ENCODE data around the gene ITIH3. TPM values are rescaled to one million over a fixed set of nuclear protein-coding genes. Genes with fewer than 3 reads are reported as not detected.

Gene ITIH3
- total and polyA plus RNA-seq, 4 donors = 507 to 1,326 (median 909) TPM

- TF ChIP-seq GABPA (IDR thresholded peaks at IDR 0.05 in 1 of 2, conservative IDR thresholded peaks at IDR 0.05 in 1 of 2) = no peak
- TF ChIP-seq SP1 (IDR thresholded peaks at IDR 0.05) = no peak
- TF ChIP-seq HNF4G (IDR thresholded peaks at IDR 0.05) = no peak
- TF ChIP-seq CTCF (IDR thresholded peaks at IDR 0.05; ENCODE audit: low read depth, low read length, missing input control) = no peak
- TF ChIP-seq, protein P1, sequence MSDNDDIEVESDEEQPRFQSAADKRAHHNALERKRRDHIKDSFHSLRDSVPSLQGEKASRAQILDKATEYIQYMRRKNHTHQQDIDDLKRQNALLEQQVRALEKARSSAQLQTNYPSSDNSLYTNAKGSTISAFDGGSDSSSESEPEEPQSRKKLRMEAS (IDR thresholded peaks at IDR 0.05) = no peak
- TF ChIP-seq HNF4A (conservative IDR thresholded peaks at IDR 0.05) = no peak
- TF ChIP-seq RXRA (IDR thresholded peaks at IDR 0.05) = no peak
- TF ChIP-seq TAF1 (conservative IDR thresholded peaks at IDR 0.05) = no peak
- TF ChIP-seq JUND (IDR thresholded peaks at IDR 0.05) = no peak
- TF ChIP-seq FOXA2 (IDR thresholded peaks at IDR 0.05) = no peak
- no peak for TF ChIP-seq FOXA1 (IDR thresholded peaks at IDR 0.05)
- TF ChIP-seq YY1 (IDR thresholded peaks at IDR 0.05) = no peak
- TF ChIP-seq, protein P2, sequence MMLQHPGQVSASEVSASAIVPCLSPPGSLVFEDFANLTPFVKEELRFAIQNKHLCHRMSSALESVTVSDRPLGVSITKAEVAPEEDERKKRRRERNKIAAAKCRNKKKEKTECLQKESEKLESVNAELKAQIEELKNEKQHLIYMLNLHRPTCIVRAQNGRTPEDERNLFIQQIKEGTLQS (IDR thresholded peaks at IDR 0.05) = no peak
- TF ChIP-seq, protein P3, sequence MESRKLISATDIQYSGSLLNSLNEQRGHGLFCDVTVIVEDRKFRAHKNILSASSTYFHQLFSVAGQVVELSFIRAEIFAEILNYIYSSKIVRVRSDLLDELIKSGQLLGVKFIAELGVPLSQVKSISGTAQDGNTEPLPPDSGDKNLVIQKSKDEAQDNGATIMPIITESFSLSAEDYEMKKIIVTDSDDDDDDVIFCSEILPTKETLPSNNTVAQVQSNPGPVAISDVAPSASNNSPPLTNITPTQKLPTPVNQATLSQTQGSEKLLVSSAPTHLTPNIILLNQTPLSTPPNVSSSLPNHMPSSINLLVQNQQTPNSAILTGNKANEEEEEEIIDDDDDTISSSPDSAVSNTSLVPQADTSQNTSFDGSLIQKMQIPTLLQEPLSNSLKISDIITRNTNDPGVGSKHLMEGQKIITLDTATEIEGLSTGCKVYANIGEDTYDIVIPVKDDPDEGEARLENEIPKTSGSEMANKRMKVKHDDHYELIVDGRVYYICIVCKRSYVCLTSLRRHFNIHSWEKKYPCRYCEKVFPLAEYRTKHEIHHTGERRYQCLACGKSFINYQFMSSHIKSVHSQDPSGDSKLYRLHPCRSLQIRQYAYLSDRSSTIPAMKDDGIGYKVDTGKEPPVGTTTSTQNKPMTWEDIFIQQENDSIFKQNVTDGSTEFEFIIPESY (IDR thresholded peaks at IDR 0.05) = no peak
- no peak for TF ChIP-seq NR2F2 (IDR thresholded peaks at IDR 0.05)
- TF ChIP-seq RAD21 (IDR thresholded peaks at IDR 0.05) = no peak
- no peak for TF ChIP-seq EGR1 (IDR thresholded peaks at IDR 0.05; ENCODE audit: low read depth in 2 of 2)
- TF ChIP-seq, protein P4, sequence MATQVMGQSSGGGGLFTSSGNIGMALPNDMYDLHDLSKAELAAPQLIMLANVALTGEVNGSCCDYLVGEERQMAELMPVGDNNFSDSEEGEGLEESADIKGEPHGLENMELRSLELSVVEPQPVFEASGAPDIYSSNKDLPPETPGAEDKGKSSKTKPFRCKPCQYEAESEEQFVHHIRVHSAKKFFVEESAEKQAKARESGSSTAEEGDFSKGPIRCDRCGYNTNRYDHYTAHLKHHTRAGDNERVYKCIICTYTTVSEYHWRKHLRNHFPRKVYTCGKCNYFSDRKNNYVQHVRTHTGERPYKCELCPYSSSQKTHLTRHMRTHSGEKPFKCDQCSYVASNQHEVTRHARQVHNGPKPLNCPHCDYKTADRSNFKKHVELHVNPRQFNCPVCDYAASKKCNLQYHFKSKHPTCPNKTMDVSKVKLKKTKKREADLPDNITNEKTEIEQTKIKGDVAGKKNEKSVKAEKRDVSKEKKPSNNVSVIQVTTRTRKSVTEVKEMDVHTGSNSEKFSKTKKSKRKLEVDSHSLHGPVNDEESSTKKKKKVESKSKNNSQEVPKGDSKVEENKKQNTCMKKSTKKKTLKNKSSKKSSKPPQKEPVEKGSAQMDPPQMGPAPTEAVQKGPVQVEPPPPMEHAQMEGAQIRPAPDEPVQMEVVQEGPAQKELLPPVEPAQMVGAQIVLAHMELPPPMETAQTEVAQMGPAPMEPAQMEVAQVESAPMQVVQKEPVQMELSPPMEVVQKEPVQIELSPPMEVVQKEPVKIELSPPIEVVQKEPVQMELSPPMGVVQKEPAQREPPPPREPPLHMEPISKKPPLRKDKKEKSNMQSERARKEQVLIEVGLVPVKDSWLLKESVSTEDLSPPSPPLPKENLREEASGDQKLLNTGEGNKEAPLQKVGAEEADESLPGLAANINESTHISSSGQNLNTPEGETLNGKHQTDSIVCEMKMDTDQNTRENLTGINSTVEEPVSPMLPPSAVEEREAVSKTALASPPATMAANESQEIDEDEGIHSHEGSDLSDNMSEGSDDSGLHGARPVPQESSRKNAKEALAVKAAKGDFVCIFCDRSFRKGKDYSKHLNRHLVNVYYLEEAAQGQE (IDR thresholded peaks at IDR 0.05) = no peak
- no peak for DNase-seq (ENCODE audit: low spot score)
- Histone ChIP-seq H3K9ac (ENCODE audit: low read depth in 1 of 2, low read length in 2 of 2) (no peak overlapping the region), H3K4me1 (ENCODE audit: control insufficient read depth in 4 of 4, insufficient read depth in 4 of 4, low read length in 3 of 4) (peaks cover 10 to 33% (median 26%) of the 10 kb centered on the region in 4 donors), H3K9me3 (ENCODE audit: control insufficient read depth in 4 of 4, low read length in 3 of 4) (no peaks in the 10 kb centered on the region), H3K27me3 (ENCODE audit: control insufficient read depth in 4 of 4, insufficient read depth in 4 of 4, low read length in 3 of 4) (no peaks in the 10 kb centered on the region), H3K27ac (ENCODE audit: low read depth in 1 of 2, low read length in 2 of 2) (no peak overlapping the region), H3K4me3 (ENCODE audit: low read depth in 1 of 3, low read length in 3 of 3) (no peak overlapping the region), H3K36me3 (ENCODE audit: control insufficient read depth in 4 of 4, insufficient read depth in 3 of 4, low read depth in 1 of 4, low read length in 3 of 4) (peaks cover 0 to 29% (median 21%) of the 10 kb centered on the region in 4 donors)
- WGBS = 96% methylated on average over 6 of the region's 6 CpGs
These were observed 52.6 kb downstream of the ITIH3 start for GRCh38 chr3:52847241-52847640.
